Measurements from ENCODE around the gene PRRC2B. TPM values are rescaled to one million over a fixed set of nuclear protein-coding genes. Genes with fewer than 3 reads are reported as not detected.

The PRRC2B gene
- total RNA-seq, 1 experiment from 2014 or later = 219 TPM

- no peak overlapping the region for H3K4me3 Mint-ChIP-seq (ENCODE audit: unreplicated experiment)
- ChIA-PET CTCF (no interaction called here), POLR2A (no interaction called here)
- no peak overlapping the region for H3K27ac Mint-ChIP-seq (ENCODE audit: unreplicated experiment)
- no peaks in the 10 kb centered on the region for H3K9me3 Mint-ChIP-seq (ENCODE audit: unreplicated experiment)
- no peaks in the 10 kb centered on the region for H3K4me1 Mint-ChIP-seq (ENCODE audit: low read depth, unreplicated experiment)
- intact Hi-C loops (cut with micrococcal nuclease; ENCODE audit: unreplicated experiment) = no loop called here
- Histone ChIP-seq H3K36me3 (ENCODE audit: control insufficient read depth, insufficient read depth, low read length) (peaks cover 9% of the 10 kb centered on the region), H3K27me3 (replicated peaks; ENCODE audit: control insufficient read depth, insufficient read depth, low read length) (no peaks in the 10 kb centered on the region), H3K4me1 (peaks cover 2% of the 10 kb centered on the region; the same call in 1 of the 2 replicates), H3K4me3 (ENCODE audit: low read depth, low read length) (no peak overlapping the region), H3K9me3 (no peaks in the 10 kb centered on the region)
- H3K27me3 Mint-ChIP-seq (ENCODE audit: insufficient read depth, unreplicated experiment) = no peaks in the 10 kb centered on the region
- peaks cover 66% of the 10 kb centered on the region for H3K36me3 Mint-ChIP-seq (ENCODE audit: insufficient read depth, unreplicated experiment)
- TF ChIP-seq CTCF (IDR thresholded peaks at IDR 0.05; ENCODE audit: insufficient read depth in 1 of 2, low read depth in 1 of 2, low read length in 1 of 2, severe bottlenecking in 1 of 2, unreplicated experiment in 1 of 2) = no peak
- no peak for DNase-seq
- no TSS peak for BruUV-seq (replicated peaks)
Observed at GRCh38 chr9:131524665-131525315, 130.9 kb downstream of the PRRC2B start.

DNA sequence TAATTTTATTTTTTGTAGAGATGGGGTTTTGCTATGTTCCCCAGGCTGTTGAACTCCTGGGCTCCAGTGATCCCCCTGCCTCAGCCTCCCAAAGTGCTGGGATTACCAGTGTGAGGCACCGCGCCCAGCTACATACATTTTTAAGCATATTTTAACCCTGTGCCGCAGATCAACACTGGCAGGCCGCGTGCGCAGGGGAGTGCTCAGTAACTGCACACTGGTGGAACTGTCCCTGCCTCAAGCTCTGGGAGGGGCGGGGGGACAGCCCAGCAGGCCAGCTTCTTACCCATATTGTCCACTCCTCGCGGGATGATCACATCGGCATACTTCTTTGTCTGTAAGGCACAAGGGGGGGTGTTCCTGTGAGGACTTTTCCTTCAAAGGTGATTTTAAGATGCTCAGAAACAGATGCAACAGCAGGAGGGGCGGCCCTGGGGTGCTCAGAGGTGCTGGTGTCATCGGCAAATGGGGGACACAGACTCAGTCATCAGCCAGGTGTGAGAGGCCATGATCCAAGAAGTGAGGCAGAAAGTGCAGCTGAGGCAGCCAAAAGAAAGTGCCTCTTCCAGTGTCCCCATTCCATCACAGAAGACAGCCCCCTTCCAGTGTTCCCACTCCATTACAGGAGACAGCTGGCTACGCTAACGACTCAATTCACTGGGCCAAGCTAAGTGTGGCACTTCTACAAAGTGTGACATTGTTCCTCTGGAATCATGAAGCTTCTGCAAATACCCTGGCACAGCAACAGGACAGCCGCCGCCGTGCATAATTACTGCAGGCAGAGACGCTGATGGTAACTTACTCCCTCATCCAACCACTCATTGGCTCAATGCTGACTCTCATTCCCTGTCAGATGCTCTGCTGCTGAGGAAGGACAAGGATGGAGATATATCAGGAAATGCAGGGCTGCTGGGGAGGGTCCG is 132.0 kb downstream of the PRRC2B start:
- CTCF ChIA-PET = no interaction called here
- POLR2A ChIA-PET = no interaction called here
- intact Hi-C loops (cut with micrococcal nuclease; ENCODE audit: unreplicated experiment) = no loop called here
- Histone ChIP-seq H3K36me3 (ENCODE audit: control insufficient read depth, insufficient read depth, low read length) (peaks cover 9% of the 10 kb centered on the region), H3K27me3 (replicated peaks; ENCODE audit: control insufficient read depth, insufficient read depth, low read length) (no peaks in the 10 kb centered on the region), H3K9me3 (no peaks in the 10 kb centered on the region), H3K4me1 (peaks cover 8% of the 10 kb centered on the region; the same call in 1 of the 2 replicates), H3K4me3 (ENCODE audit: low read depth, low read length) (no peak overlapping the region)
- no peak for TF ChIP-seq CTCF (IDR thresholded peaks at IDR 0.05; ENCODE audit: insufficient read depth in 1 of 2, low read depth in 1 of 2, low read length in 1 of 2, severe bottlenecking in 1 of 2, unreplicated experiment in 1 of 2)
- Mint-ChIP-seq H3K4me1 (ENCODE audit: low read depth, unreplicated experiment) (no peaks in the 10 kb centered on the region), H3K36me3 (ENCODE audit: insufficient read depth, unreplicated experiment) (peaks cover 66% of the 10 kb centered on the region), H3K27ac (ENCODE audit: unreplicated experiment) (no peak overlapping the region), H3K27me3 (ENCODE audit: insufficient read depth, unreplicated experiment) (no peaks in the 10 kb centered on the region), H3K9me3 (ENCODE audit: unreplicated experiment) (no peaks in the 10 kb centered on the region), H3K4me3 (ENCODE audit: unreplicated experiment) (no peak overlapping the region)
- BruUV-seq (replicated peaks) = no TSS peak
- no peak for DNase-seq

DNA sequence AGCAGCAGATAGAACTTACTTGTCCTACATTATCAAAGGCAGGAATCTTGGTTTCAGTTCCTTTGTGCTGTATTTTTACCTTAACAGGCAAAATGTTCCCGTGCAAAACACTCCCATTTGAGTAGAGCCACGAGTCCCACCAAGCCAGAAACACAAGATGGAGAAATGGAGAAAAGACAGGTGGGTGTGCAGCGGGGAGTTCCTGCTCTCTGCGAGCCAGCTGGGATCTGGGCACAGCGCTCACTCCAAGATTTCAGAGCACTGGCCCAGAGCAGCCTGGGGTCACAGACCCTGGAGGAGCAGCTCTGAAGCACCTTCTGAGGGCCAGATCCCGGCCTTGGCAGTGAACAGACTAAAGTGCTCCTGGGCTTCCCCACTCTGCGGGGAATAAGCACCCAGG is 134.3 kb downstream of the PRRC2B start:
- H3K36me3 ChIP-seq (ENCODE audit: control insufficient read depth, insufficient read depth, low read length) = peaks cover 7% of the 10 kb centered on the region
- no peak overlapping the region for H3K4me3 ChIP-seq (ENCODE audit: low read depth, low read length)
- BruUV-seq (replicated peaks) = no TSS peak
- no peaks in the 10 kb centered on the region for H3K9me3 ChIP-seq
- no peak overlapping the region for H3K27ac Mint-ChIP-seq (ENCODE audit: unreplicated experiment)
- no peak for TF ChIP-seq CTCF (IDR thresholded peaks at IDR 0.05; ENCODE audit: insufficient read depth in 1 of 2, low read depth in 1 of 2, low read length in 1 of 2, severe bottlenecking in 1 of 2, unreplicated experiment in 1 of 2)
- POLR2A ChIA-PET = no interaction called here
- peaks cover 53% of the 10 kb centered on the region for H3K36me3 Mint-ChIP-seq (ENCODE audit: insufficient read depth, unreplicated experiment)
- DNase-seq = no peak
- H3K9me3 Mint-ChIP-seq (ENCODE audit: unreplicated experiment) = no peaks in the 10 kb centered on the region
- no peaks in the 10 kb centered on the region for H3K27me3 Mint-ChIP-seq (ENCODE audit: insufficient read depth, unreplicated experiment)
- no peaks in the 10 kb centered on the region for H3K4me1 Mint-ChIP-seq (ENCODE audit: low read depth, unreplicated experiment)
- H3K4me3 Mint-ChIP-seq (ENCODE audit: unreplicated experiment) = no peak overlapping the region
- no peaks in the 10 kb centered on the region for H3K27me3 ChIP-seq (replicated peaks; ENCODE audit: control insufficient read depth, insufficient read depth, low read length)
- H3K4me1 ChIP-seq = peaks cover 11% of the 10 kb centered on the region; the same call in 1 of the 2 replicates
- intact Hi-C loops (cut with micrococcal nuclease; ENCODE audit: unreplicated experiment) = no loop called here
- CTCF ChIA-PET = no interaction called here
